ENCODE measurements around the gene EEF1A1. TPM values are rescaled to one million over a fixed set of nuclear protein-coding genes. Genes with fewer than 3 reads are reported as not detected.

EEF1A1 gene
- total RNA-seq, 1 donor from 2014 or later = 13,000 TPM

DNA sequence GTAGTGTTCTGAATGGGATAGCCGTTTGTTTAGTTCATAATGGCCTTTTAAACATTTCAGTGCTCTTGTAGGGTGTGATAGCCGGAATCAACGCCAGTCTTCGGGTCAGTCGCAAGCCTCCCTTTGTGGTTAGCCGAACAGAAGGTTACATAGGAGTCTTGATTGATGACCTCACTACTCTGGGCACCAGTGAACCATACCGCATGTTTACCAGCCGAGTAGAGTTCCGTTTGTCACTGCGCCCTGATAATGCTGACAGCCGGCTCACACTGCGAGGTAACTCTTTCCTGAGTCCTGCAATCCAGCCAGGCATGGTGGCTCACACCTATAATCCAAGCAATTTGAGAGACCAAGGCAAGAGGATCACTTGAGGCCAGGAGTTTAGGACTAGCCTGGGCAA is 38.9 kb downstream of the EEF1A1 start:
- no peaks in the 10 kb centered on the region for H3K9me3 Mint-ChIP-seq (ENCODE audit: unreplicated experiment)
- TF ChIP-seq, protein P1, sequence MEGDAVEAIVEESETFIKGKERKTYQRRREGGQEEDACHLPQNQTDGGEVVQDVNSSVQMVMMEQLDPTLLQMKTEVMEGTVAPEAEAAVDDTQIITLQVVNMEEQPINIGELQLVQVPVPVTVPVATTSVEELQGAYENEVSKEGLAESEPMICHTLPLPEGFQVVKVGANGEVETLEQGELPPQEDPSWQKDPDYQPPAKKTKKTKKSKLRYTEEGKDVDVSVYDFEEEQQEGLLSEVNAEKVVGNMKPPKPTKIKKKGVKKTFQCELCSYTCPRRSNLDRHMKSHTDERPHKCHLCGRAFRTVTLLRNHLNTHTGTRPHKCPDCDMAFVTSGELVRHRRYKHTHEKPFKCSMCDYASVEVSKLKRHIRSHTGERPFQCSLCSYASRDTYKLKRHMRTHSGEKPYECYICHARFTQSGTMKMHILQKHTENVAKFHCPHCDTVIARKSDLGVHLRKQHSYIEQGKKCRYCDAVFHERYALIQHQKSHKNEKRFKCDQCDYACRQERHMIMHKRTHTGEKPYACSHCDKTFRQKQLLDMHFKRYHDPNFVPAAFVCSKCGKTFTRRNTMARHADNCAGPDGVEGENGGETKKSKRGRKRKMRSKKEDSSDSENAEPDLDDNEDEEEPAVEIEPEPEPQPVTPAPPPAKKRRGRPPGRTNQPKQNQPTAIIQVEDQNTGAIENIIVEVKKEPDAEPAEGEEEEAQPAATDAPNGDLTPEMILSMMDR (IDR thresholded peaks at IDR 0.05; ENCODE audit: unreplicated experiment) = no peak
- H3K4me3 Mint-ChIP-seq (ENCODE audit: unreplicated experiment) = no peak overlapping the region
- DNase-seq (ENCODE audit: low spot score) = no peak
- H3K36me3 Mint-ChIP-seq (ENCODE audit: low read depth, unreplicated experiment) = peaks cover 19% of the 10 kb centered on the region
- H3K27me3 Mint-ChIP-seq (ENCODE audit: unreplicated experiment) = no peaks in the 10 kb centered on the region
- no peak overlapping the region for H3K27ac Mint-ChIP-seq (ENCODE audit: unreplicated experiment)
- no peaks in the 10 kb centered on the region for H3K4me1 Mint-ChIP-seq (ENCODE audit: unreplicated experiment)

DNA sequence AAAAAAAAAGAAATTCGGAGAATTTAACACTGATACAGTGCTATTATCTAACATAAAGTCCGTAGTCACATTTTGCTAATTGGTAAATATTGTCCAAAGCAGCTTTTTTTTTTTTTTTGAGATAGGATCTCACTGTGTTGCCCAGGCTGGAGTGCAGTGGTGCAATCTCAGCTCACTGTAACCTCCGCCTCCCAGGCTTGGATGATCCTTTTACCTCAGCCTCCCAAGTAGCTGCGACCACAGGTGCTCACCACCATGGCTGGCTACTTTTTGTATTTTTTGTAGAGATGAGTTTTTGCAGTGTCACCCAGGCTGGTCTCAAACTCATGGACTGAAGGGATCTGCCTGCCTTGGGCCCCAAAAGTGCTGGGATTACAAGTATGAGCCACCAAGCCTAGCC is 43.4 kb downstream of the EEF1A1 start:
- Mint-ChIP-seq H3K36me3 (ENCODE audit: low read depth, unreplicated experiment) (peaks cover 18% of the 10 kb centered on the region), H3K27ac (ENCODE audit: unreplicated experiment) (no peak overlapping the region), H3K4me3 (ENCODE audit: unreplicated experiment) (no peak overlapping the region), H3K9me3 (ENCODE audit: unreplicated experiment) (no peaks in the 10 kb centered on the region), H3K27me3 (ENCODE audit: unreplicated experiment) (no peaks in the 10 kb centered on the region), H3K4me1 (ENCODE audit: unreplicated experiment) (no peaks in the 10 kb centered on the region)
- no peak for DNase-seq (ENCODE audit: low spot score)
- TF ChIP-seq, protein P1 (IDR thresholded peaks at IDR 0.05; ENCODE audit: unreplicated experiment) = no peak

DNA sequence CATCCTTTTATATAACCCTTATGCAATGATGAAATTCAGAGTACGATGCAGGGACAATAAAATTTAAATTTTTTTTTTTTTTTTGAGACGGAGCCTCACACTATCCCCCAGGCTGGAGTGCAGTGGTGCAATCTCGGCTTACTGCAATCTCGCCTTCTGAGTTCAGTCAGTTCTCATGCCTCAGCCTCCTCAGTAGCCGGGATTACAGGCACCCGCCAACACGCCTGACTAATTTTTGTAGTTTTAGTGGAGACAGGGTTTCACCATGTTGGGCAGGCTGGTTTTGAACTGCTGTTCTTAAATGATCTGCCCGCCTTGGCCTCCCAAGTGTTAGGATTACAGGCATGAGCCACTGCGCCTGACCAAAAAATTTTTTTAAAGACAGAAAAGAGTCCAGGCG is 44.1 kb downstream of the EEF1A1 start:
- H3K36me3 Mint-ChIP-seq (ENCODE audit: low read depth, unreplicated experiment) = peaks cover 21% of the 10 kb centered on the region
- H3K4me3 Mint-ChIP-seq (ENCODE audit: unreplicated experiment) = no peak overlapping the region
- no peak overlapping the region for H3K27ac Mint-ChIP-seq (ENCODE audit: unreplicated experiment)
- no peaks in the 10 kb centered on the region for H3K27me3 Mint-ChIP-seq (ENCODE audit: unreplicated experiment)
- no peaks in the 10 kb centered on the region for H3K4me1 Mint-ChIP-seq (ENCODE audit: unreplicated experiment)
- H3K9me3 Mint-ChIP-seq (ENCODE audit: unreplicated experiment) = no peaks in the 10 kb centered on the region
- no peak for DNase-seq (ENCODE audit: low spot score)
- TF ChIP-seq, protein P1 (IDR thresholded peaks at IDR 0.05; ENCODE audit: unreplicated experiment) = no peak

DNA sequence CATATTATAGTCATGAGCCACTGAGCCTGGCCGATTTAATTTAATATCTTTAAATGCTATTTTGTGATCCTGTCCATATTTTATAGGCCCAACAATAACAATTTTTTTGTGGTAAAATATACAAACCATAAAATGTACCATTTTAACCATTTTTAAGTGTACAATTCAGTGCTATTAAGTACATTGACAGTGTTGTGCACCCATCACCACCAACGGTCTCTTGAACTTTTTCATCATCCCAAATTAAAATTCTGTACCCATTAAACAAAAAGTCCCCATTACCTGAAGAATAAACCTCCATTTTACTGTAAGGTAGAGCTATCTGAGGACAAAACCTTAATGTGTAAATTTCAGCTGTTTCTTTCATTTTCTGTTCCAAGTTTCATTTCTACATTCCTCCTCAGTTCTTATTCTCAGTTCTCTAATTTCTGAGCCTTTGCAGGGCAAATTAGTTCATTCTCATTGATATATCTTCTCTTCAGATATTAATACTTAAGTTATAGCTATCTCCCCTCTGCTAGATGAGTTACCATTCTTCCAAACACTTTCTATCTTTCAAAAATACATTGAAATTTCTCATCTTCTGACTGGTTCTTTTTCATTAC is 49.0 kb downstream of the EEF1A1 start:
- Mint-ChIP-seq H3K27me3 (ENCODE audit: unreplicated experiment) (no peaks in the 10 kb centered on the region), H3K36me3 (ENCODE audit: low read depth, unreplicated experiment) (peaks cover 19% of the 10 kb centered on the region), H3K4me1 (ENCODE audit: unreplicated experiment) (no peaks in the 10 kb centered on the region), H3K4me3 (ENCODE audit: unreplicated experiment) (no peak overlapping the region), H3K9me3 (ENCODE audit: unreplicated experiment) (no peaks in the 10 kb centered on the region), H3K27ac (ENCODE audit: unreplicated experiment) (no peak overlapping the region)
- DNase-seq (ENCODE audit: low spot score) = no peak
- TF ChIP-seq, protein P1 (IDR thresholded peaks at IDR 0.05; ENCODE audit: unreplicated experiment) = no peak

Other genes starting within 250 kb of the EEF1A1 start
- not detected for gene DPPA5, start 166.8 kb downstream of the EEF1A1 start, total RNA-seq (ENCODE audit: unreplicated experiment)
- gene KHDC3L, start 158.4 kb downstream of the EEF1A1 start, total RNA-seq (ENCODE audit: unreplicated experiment) = not detected
- gene OOEP, start 151.1 kb downstream of the EEF1A1 start, total RNA-seq (ENCODE audit: unreplicated experiment) = not detected
- gene DDX43, start 126.2 kb downstream of the EEF1A1 start, total RNA-seq (ENCODE audit: unreplicated experiment) = not detected
- 1.8 TPM for gene CGAS, start 68.7 kb downstream of the EEF1A1 start, total RNA-seq (ENCODE audit: unreplicated experiment)
- gene MTO1, start 59.3 kb downstream of the EEF1A1 start, total RNA-seq (ENCODE audit: unreplicated experiment) = 23.8 TPM
- gene SLC17A5, start 133.0 kb upstream of the EEF1A1 start, total RNA-seq (ENCODE audit: unreplicated experiment) = 17.5 TPM
- gene CD109, start 175.2 kb upstream of the EEF1A1 start, total RNA-seq (ENCODE audit: unreplicated experiment) = 60.2 TPM

All from endothelial cell (in vitro differentiated cells).